A549 (cell line): ENCODE results near the gene FAM193A. TPM values are rescaled to one million over a fixed set of nuclear protein-coding genes. Genes with fewer than 3 reads are reported as not detected.

Experiments used
- CBX8 ChIP-seq: fragments of 200-600 bp; sonication (generic); IDR thresholded peaks from 2 replicates; pipeline ENCODE4 v1.6.1; 2016
- CTCF ChIP-seq: fragments of >200 bp; sonication (Bioruptor Twin); formaldehyde crosslinking; IDR thresholded peaks from 3 replicates; pipeline ENCODE4 v1.5.1; 2016
- POLR2A ChIP-seq: IDR thresholded peaks from 2 replicates; pipeline ENCODE4 v1.6.1; 2012; ENCODE audit warnings: mild to moderate bottlenecking, low read length
- REST ChIP-seq: fragments of 200-600 bp; sonication (generic); IDR thresholded peaks from 2 replicates; pipeline ENCODE4 v1.6.1; 2016; ENCODE audit warnings: antibody characterized with exemption, mild to moderate bottlenecking, moderate library complexity
- RNF2 ChIP-seq: fragments of 200-600 bp; sonication (generic); IDR thresholded peaks from 2 replicates; pipeline ENCODE4 v1.6.1; 2016; ENCODE audit warnings: low read depth, mild to moderate bottlenecking, antibody characterized with exemption, moderate library complexity, borderline replicate concordance
- ZNF302 ChIP-seq: fragments of 250-450 bp; sonication (Bioruptor Pico); IDR thresholded peaks from 2 replicates; pipeline ENCODE4 v1.9.0; 2021; ENCODE audit warnings: inconsistent platforms, mild to moderate bottlenecking, moderate library complexity
- polyA plus RNA-seq, 4 experiments: library from polyadenylated mRNA; depleted of rRNA in 3 of 4; stranded (reverse); fragments of >200 nt; fragmentation: RNase III in 1 of 4; extraction: RNeasy Plus Mini Kit Qiagen cat#74134 plus additional on column Dnase treatment in 1 of 4; gene quantifications; 2 replicates in 3 of 4; 3 replicates in 1 of 4; pipeline ENCODE4 v1.2.3, GENCODE V29; 2011 to 2017
- small RNA-seq, 6 experiments: library from RNA; depleted of rRNA; stranded (forward); fragments of <200 nt; gene quantifications; one replicate each; pipeline ENCODE3, GENCODE V24; 2012

FAM193A gene
- polyA plus RNA-seq, 2 of the 4 experiments (the other 2 are of a cell fraction) = 4.5 to 6.7 TPM

DNA sequence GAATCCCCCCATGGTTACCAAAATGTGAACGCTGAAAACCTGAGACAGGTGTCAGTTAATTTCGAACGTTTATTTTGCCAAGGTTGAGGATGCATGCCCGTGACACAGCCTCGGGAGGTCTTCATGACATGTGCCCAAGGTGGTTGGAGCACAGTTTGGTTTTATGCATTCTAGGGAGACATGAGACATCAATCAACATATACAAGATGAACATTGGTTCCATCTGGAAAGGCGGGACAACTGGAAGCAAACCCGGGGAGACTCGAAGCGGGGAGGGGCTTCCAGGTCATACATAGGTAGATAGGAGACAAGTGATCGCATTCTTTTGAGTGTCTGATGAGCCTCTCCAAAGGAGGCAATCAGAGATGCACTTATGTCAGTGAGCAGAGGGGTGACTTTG is 245.5 kb downstream of the FAM193A start (continued):
- no peak for TF ChIP-seq REST
- no peak for TF ChIP-seq RNF2
- no peak for TF ChIP-seq CBX8
- no peak for TF ChIP-seq POLR2A
- no peak for TF ChIP-seq ZNF302 (CRISPR knock-in tag)
- no peak for TF ChIP-seq CTCF

Small RNA genes lying within 50 kb of the gene (small RNA-seq; reads per million reads assigned to genes)
- gene CR545473.1 (0 reads per million in 6 experiments), gene RF00019 (0 reads per million in 6 experiments)

Other genes with a start within 250 kb of the FAM193A start
- 1.8 and 2.3 TPM in 2 replicates for gene ZFYVE28, start 118.0 kb upstream of the FAM193A start, polyA plus RNA-seq (2011; rRNA removed)
- 1.5 to 2.1 TPM (median 1.6 TPM) in 3 replicates for gene ZFYVE28, start 118.0 kb upstream of the FAM193A start, polyA plus RNA-seq (2017; fragmentation: RNase III; extraction: RNeasy Plus Mini Kit Qiagen cat#74134 plus additional on column Dnase treatment)
- gene CFAP99, start 117.7 kb upstream of the FAM193A start, polyA plus RNA-seq (2011; rRNA removed) = 0.11 TPM in 1 of 2 replicates, not detected in the other
- gene CFAP99, start 117.7 kb upstream of the FAM193A start, polyA plus RNA-seq (2017; fragmentation: RNase III; extraction: RNeasy Plus Mini Kit Qiagen cat#74134 plus additional on column Dnase treatment) = 0.08 to 0.14 TPM (median 0.09 TPM) in 3 replicates
- gene RNF4, start 67.5 kb upstream of the FAM193A start, polyA plus RNA-seq (2011; rRNA removed) = 87.3 and 93.5 TPM in 2 replicates
- gene RNF4, start 67.5 kb upstream of the FAM193A start, polyA plus RNA-seq (2017; fragmentation: RNase III; extraction: RNeasy Plus Mini Kit Qiagen cat#74134 plus additional on column Dnase treatment) = 65.8 to 67.1 TPM (median 66.9 TPM) in 3 replicates
- gene TNIP2, start 219.7 kb downstream of the FAM193A start, polyA plus RNA-seq (2011; rRNA removed) = 17.3 and 20.0 TPM in 2 replicates
- gene TNIP2, start 219.7 kb downstream of the FAM193A start, polyA plus RNA-seq (2017; fragmentation: RNase III; extraction: RNeasy Plus Mini Kit Qiagen cat#74134 plus additional on column Dnase treatment) = 24.0 to 28.1 TPM (median 27.9 TPM) in 3 replicates